Measurements from ENCODE around the gene BLM.
"Not testable (repeated sequence)": the region's sequence is repeated elsewhere in the genome, so short reads cannot be mapped to it uniquely, and the experiment has no call there.

The BLM gene

GRCh38 chr15:90817117-90818057 is 100.2 kb downstream of the BLM start:
- in situ Hi-C loops (cut with MboI; ENCODE audit: low sequenced_read_pairs) = no loop called here

- in situ Hi-C loops (cut with MboI; ENCODE audit: low sequenced_read_pairs) = no loop called here
These were observed 101.4 kb downstream of the BLM start for GRCh38 chr15:90818251-90819210.

DNA sequence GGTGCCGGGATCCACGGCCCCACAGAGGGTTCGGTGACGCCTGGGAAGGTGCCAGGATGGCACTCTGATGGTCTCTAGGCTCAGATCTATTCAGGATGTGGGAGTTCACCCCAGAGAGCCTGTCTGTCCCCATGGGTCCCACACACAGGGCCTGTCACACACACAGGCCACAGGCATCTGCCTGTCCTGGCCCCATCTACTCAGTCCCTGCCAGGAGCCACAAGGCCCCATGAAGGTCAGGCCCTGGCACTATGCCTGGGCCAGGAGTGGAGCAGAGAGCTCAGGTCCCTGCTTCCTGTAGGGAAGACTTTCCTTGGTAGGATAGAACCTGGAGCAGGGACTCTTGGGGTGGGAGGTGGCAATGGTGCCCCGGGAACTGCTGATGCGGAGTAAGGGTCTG is 102.2 kb downstream of the BLM start:
- in situ Hi-C loops (cut with MboI; ENCODE audit: low sequenced_read_pairs) = no loop called here

DNA sequence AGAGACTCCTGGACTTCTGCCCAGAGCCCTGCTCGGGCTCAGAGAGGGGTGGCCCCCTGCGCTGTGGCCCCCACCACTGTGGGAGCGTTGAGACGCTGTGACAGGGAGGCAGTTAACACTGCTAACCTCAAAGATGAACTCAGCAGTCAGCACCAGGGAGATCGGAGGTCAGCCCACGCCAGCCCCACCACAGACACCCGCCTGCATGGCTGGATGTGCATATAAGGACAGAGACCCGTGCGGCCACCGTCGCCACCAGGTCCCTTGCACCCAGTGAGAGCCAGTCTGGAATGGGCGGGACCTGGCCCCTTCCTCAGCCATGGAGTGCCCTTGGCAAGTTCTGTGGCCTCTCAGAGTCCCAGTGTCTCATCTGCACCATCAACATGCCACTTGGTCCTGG is 102.7 kb downstream of the BLM start:
- in situ Hi-C loops (cut with MboI; ENCODE audit: low sequenced_read_pairs) = no loop called here

GRCh38 chr15:90820481-90820880 is 103.3 kb downstream of the BLM start:
- in situ Hi-C loops (cut with MboI; ENCODE audit: low sequenced_read_pairs) = no loop called here

DNA sequence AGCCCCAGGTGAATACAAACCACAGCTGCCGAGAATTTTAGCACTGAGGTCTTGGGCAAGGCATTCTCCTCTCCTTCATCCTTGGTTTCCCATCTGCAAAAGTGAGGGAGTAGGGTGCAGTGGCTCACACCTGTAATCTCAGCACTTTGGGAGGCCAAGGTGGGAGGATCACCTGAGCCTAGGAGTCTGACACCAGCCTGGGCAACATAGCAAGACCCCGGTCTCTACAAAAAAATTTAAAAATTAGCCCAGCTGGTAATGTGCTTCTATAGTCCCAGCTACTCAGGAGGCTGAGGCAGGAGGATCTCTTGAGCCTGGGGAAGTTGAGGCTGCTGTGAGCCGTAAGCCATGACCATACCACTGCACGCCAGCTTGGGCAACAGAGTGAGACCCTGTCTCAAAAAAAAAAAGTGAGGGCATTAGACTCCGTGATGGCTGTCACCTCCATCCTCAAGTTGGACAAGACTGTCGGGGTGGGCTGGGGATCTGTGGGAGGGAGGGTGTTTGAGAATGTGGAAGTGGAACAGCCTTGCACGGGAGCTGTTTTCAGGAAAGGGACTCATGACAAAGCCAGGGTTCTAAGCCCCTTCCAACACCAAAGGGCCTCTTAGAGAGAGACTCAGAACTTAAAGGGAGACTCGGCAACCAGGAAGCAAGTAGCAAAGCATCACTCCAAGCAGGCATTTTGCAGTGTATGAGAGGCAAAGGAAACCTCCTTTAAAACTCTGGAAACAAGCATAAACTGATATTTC is 105.2 kb downstream of the BLM start:
- in situ Hi-C loops (cut with MboI; ENCODE audit: low sequenced_read_pairs) = no loop called here

DNA sequence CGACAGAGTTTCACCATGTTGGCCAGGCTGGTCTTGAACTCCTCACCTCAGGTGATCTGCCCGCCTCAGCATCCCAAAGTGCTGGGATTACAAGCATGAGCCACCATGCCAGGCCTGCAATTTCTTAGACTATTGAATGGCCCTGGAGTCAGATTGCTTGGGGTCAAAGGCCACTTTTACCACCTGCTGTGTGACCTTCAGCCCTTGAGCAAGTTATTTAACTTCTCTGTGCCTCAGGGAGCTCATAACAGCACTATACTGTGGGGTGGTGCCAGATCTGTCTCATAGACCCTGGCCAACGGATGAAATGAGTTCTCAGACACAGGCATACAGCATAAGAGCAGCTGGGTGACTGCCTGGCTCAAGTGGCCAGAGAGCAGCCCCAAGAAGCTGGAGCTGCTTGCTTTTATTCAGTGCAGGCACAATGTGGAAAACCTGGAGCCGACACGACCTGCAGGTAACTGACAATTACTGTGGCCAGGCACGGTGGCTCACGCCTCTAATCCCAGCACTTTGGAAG is 106.4 kb downstream of the BLM start:
- in situ Hi-C loops (cut with MboI; ENCODE audit: low sequenced_read_pairs) = no loop called here

DNA sequence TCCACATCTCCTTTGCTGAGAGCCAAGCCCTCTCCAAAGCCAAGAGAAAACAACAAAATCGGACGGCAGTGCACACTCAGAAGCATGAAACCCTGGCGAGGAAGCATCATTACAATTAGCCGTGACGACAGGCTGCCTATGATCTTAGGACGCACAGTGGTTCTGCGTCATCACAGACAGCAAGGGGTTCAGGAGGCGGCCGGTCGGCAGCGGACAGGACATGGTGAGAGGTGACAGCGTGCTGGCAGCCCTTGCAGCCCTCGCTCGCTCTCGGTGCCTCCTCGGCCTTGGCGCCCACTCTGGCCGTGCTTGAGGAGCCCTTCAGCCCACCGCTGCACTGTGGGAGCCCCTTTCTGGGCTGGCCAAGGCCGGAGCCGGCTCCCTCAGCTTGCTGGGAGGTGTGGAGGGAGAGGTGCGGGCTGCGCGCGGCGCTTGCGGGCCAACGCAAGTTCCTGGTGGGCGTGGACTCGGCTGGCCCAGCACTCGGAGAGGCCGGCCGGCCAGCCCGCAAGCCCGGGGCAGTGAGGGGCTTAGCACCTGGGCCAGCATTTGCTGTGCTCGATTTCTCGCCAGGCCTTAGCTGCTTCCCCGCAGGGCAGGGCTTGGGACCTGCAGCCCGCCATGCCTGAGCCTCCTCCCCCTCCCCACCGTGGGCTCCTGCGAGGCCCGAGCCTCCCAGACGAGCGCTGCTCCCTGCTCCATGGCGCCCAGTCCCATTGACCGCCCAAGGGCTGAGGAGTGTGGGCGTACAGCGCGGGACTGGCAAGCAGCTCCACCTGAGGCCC is 108.2 kb downstream of the BLM start:
- in situ Hi-C loops (cut with MboI; ENCODE audit: low sequenced_read_pairs) = not testable (repeated sequence)

- in situ Hi-C loops (cut with MboI; ENCODE audit: low sequenced_read_pairs) = not testable (repeated sequence)
These were observed 109.2 kb downstream of the BLM start for GRCh38 chr15:90826206-90826885.

DNA sequence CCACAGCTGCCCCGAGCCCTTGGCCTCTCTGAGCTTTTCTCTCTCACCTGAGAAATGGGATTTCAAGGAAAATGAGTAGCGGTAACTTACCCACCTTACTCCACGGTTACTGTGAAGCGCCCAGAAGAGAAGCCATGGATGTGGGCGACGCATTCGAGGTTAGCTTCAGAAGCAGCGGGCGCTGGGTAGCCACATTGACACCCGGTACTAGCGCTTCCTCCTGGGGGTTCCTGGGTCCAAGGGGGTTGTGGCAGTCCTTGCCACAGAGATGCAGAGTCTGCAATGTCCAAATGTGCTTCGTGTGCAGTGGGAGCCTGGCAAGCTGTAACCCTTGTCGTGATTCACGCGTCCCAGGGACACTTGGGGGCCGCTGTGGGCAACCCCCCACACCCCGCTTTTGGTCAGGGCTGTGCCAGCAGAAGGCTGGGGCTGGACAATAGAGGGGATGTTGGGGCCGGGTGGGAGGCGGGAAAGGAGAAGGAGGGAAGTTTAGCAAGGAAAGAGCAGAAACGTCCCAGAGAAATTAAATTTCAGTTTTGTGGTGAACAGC is 109.8 kb downstream of the BLM start:
- in situ Hi-C loops (cut with MboI; ENCODE audit: low sequenced_read_pairs) = no loop called here

DNA sequence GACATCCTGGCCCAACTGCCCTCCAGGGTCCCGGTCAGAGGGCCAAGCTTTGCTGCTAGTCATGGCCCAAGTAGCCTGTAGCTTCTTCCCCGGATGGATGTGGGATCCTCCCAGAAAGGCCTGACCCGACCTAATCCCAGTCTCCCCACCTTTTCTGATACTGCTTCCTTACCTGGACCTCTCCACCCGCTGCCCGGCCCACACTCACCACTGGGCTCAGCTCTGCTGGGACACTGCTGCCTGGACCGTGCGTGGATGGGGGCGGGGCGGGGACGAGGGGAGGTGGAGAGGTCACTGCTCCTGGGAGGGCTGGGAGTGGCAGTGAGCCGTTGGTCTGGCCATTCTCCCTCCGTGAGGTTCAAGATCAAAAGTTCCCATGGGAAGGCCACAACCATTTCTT is 111.0 kb downstream of the BLM start:
- in situ Hi-C loops (cut with MboI; ENCODE audit: low sequenced_read_pairs) = no loop called here

- in situ Hi-C loops (cut with MboI; ENCODE audit: low sequenced_read_pairs) = no loop called here
These were observed 112.0 kb downstream of the BLM start for GRCh38 chr15:90829126-90829525.

- in situ Hi-C loops (cut with MboI; ENCODE audit: low sequenced_read_pairs) = no loop called here
These were observed 112.8 kb downstream of the BLM start for GRCh38 chr15:90829942-90830440.

- in situ Hi-C loops (cut with MboI; ENCODE audit: low sequenced_read_pairs) = no loop called here
These were observed 117.5 kb downstream of the BLM start for GRCh38 chr15:90834626-90835025.

DNA sequence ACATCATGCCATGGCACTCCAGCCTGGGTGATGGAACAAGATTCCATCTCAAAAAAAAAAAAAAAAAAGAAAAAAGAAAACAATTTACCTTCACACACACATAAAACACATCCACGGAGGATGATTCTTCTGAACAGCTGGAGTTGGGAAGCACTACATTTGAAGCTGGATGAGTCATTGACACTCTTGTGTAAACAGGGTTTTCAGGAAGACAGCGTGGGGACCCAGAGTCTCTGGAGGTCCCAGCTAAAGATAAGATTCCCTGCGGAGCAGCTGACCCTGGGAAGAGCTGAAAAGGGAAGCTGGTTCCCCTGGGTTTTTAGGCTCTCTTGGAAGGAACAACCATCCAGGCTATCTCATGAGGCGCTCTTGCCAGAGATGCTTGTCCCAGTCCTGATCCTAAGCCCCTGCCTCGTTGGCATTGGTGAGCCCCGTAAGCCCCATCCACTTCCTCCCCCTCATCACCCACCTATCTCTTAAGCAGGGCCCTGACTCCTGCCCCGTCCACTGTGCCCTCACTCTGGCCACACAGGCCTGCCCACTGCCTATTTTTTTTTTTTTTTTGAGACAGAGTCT is 119.2 kb downstream of the BLM start:
- in situ Hi-C loops (cut with MboI; ENCODE audit: low sequenced_read_pairs) = no loop called here

- in situ Hi-C loops (cut with MboI; ENCODE audit: low sequenced_read_pairs) = no loop called here
These were observed 119.9 kb downstream of the BLM start for GRCh38 chr15:90837094-90837493.

DNA sequence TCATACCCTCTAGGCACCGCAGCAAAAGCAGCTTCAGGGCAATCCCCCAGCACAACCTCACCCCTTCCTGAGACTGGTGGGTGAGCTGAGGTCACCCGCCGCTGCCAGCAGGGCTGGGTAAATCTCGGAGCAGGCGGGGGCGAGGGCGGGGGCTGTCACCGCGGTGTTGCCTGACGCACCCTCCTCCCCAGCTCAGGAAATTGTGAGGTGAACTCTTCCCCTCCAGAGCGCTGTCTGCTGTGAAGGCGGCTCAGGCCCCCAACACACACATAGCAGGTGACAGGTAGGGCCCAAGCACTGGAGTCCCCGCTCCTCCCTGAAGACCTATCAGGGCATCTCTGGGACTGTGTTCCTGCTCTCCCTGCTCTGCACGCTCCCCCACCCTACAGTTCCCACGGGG is 121.0 kb downstream of the BLM start:
- in situ Hi-C loops (cut with MboI; ENCODE audit: low sequenced_read_pairs) = no loop called here

DNA sequence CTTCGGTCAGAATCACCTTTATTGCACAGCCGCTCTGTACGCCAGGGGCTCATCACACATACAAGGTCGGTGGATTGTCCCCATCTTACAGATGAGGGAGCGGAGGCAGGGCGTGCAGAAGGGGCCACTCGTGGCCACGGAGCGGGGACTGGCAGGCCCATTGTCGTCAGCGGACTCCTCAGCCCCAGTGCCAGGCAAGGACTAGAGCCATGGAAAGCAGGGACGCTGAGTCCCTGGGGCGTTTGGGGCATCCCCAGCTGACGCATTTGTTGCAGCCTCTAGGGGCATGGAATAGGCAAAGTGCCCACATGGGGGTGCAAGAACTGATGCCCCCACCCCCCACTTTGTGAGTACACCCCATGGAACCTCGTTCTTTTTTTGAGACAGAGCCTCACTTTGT is 121.4 kb downstream of the BLM start:
- in situ Hi-C loops (cut with MboI; ENCODE audit: low sequenced_read_pairs) = no loop called here

All from HL-60/S4 treated with phorbol 12-myristate 13-acetate at 8.2 ng/mL for 4 days and 3 days (cell line).